Measurements from ENCODE around the gene AHNAK.

The AHNAK gene

DNA sequence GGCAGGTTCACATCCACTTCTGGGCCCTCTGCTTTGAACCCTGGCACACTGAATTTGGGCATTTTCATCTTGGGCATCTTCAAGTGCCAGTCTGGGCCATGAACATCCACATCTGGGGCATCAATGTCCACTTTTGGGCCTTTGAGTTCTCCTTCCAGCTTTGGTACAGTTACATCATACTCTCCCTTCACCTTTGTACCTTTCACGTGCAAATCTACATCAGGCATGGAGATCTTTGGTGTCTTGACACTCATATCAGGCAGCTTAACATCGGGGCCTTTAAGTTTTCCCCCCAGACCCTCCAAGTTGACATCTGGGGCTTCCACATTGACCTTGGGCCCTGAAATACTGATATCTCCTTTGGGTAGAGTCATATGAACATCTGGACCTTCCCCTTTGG lies 14.5 kb downstream of the AHNAK start:
- peaks cover 53 to 88% of the 10 kb centered on the region in 2 donors for H3K36me3 ChIP-seq (ENCODE audit: control insufficient read depth in 1 of 2, insufficient read depth in 2 of 2, low read length in 2 of 2)
- no peaks in the 10 kb centered on the region for H3K27me3 ChIP-seq (ENCODE audit: control insufficient read depth in 1 of 2, insufficient read depth in 2 of 2, low read length in 2 of 2)
- no peak overlapping the region for H3K9ac ChIP-seq (ENCODE audit: low read depth in 1 of 2, low read length in 2 of 2)
- H3K9me3 ChIP-seq (ENCODE audit: control insufficient read depth in 1 of 2, low read length in 2 of 2): no peaks in the 10 kb centered on the region
- H3K4me1 ChIP-seq (ENCODE audit: control insufficient read depth in 1 of 2, insufficient read depth in 2 of 2, low read length in 2 of 2): peaks cover 4 to 8% of the 10 kb centered on the region in 2 donors
- no peak overlapping the region for H3K4me3 ChIP-seq (ENCODE audit: low read depth in 1 of 2, low read length in 2 of 2)
- no peak overlapping the region for H3K27ac ChIP-seq (ENCODE audit: low read depth, low read length)

- Histone ChIP-seq H3K27ac (ENCODE audit: low read depth, low read length) (no peak overlapping the region), H3K36me3 (ENCODE audit: control insufficient read depth in 1 of 2, insufficient read depth in 2 of 2, low read length in 2 of 2) (peaks cover 22 to 62% of the 10 kb centered on the region in 2 donors), H3K27me3 (ENCODE audit: control insufficient read depth in 1 of 2, insufficient read depth in 2 of 2, low read length in 2 of 2) (no peaks in the 10 kb centered on the region), H3K4me3 (ENCODE audit: low read depth in 1 of 2, low read length in 2 of 2) (no peak overlapping the region), H3K4me1 (ENCODE audit: control insufficient read depth in 1 of 2, insufficient read depth in 2 of 2, low read length in 2 of 2) (no peaks in the 10 kb centered on the region), H3K9ac (ENCODE audit: low read depth in 1 of 2, low read length in 2 of 2) (no peak overlapping the region), H3K9me3 (ENCODE audit: control insufficient read depth in 1 of 2, low read length in 2 of 2) (no peaks in the 10 kb centered on the region)
Measured at GRCh38 chr11:62516736-62517371, 29.8 kb downstream of the AHNAK start.

DNA sequence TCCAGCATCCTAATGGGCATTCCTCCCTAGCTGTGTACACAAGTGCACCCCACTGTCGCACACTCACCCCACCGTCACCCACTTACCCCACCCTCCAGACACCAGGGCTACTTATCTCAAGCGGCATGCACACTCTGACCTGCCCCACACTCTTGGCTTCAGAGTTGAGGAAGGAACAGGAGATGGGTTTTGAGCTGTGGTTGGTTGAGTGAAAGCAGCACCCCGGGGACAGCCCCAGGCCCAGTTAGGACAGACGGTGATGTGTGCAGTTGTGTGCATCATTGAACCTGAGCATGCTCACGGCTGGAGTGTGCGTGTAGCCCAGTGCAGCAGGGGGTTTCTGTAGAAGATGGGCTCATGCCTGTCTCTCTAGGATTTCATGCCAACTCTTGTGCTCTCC lies 32.5 kb downstream of the AHNAK start:
- H3K4me1 ChIP-seq (ENCODE audit: control insufficient read depth in 1 of 2, insufficient read depth in 2 of 2, low read length in 2 of 2): no peaks in the 10 kb centered on the region
- H3K9me3 ChIP-seq (ENCODE audit: control insufficient read depth in 1 of 2, low read length in 2 of 2): no peaks in the 10 kb centered on the region
- no peak overlapping the region for H3K9ac ChIP-seq (ENCODE audit: low read depth in 1 of 2, low read length in 2 of 2)
- no peaks in the 10 kb centered on the region for H3K27me3 ChIP-seq (ENCODE audit: control insufficient read depth in 1 of 2, insufficient read depth in 2 of 2, low read length in 2 of 2)
- no peak overlapping the region for H3K27ac ChIP-seq (ENCODE audit: low read depth, low read length)
- H3K4me3 ChIP-seq (ENCODE audit: low read depth in 1 of 2, low read length in 2 of 2): no peak overlapping the region
- peaks cover 8 to 38% of the 10 kb centered on the region in 2 donors for H3K36me3 ChIP-seq (ENCODE audit: control insufficient read depth in 1 of 2, insufficient read depth in 2 of 2, low read length in 2 of 2)

DNA sequence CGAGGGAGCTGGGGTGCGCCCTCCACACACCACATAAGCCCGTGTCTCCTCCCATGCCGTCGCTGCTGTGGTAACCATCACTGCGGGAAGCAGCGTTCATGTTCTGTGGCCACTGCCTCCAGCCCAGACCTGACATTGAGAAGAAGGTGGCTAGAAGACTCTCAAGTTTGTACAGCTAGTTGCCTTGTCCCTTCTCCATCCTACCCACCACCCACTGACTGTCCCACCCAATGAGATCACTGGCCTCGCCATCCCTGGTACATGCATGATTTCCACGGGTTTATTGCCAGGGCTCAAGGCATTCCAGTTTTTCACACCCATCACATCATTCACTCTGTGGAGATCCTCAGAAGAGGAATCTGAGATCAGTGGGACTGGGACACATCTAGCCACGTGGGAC lies 33.0 kb downstream of the AHNAK start:
- H3K9ac ChIP-seq (ENCODE audit: low read depth in 1 of 2, low read length in 2 of 2): no peak overlapping the region
- no peak overlapping the region for H3K27ac ChIP-seq (ENCODE audit: low read depth, low read length)
- H3K27me3 ChIP-seq (ENCODE audit: control insufficient read depth in 1 of 2, insufficient read depth in 2 of 2, low read length in 2 of 2): no peaks in the 10 kb centered on the region
- H3K9me3 ChIP-seq (ENCODE audit: control insufficient read depth in 1 of 2, low read length in 2 of 2): no peaks in the 10 kb centered on the region
- H3K4me3 ChIP-seq (ENCODE audit: low read depth in 1 of 2, low read length in 2 of 2): no peak overlapping the region
- peaks cover 4 to 5% of the 10 kb centered on the region in 2 donors for H3K4me1 ChIP-seq (ENCODE audit: control insufficient read depth in 1 of 2, insufficient read depth in 2 of 2, low read length in 2 of 2)
- H3K36me3 ChIP-seq (ENCODE audit: control insufficient read depth in 1 of 2, insufficient read depth in 2 of 2, low read length in 2 of 2): peaks cover 8 to 33% of the 10 kb centered on the region in 2 donors

GRCh38 chr11:62512961-62513360 lies 33.6 kb downstream of the AHNAK start:
- H3K4me3 ChIP-seq (ENCODE audit: low read depth in 1 of 2, low read length in 2 of 2): no peak overlapping the region
- H3K4me1 ChIP-seq (ENCODE audit: control insufficient read depth in 1 of 2, insufficient read depth in 2 of 2, low read length in 2 of 2): peaks cover 11% of the 10 kb centered on the region in 2 donors

DNA sequence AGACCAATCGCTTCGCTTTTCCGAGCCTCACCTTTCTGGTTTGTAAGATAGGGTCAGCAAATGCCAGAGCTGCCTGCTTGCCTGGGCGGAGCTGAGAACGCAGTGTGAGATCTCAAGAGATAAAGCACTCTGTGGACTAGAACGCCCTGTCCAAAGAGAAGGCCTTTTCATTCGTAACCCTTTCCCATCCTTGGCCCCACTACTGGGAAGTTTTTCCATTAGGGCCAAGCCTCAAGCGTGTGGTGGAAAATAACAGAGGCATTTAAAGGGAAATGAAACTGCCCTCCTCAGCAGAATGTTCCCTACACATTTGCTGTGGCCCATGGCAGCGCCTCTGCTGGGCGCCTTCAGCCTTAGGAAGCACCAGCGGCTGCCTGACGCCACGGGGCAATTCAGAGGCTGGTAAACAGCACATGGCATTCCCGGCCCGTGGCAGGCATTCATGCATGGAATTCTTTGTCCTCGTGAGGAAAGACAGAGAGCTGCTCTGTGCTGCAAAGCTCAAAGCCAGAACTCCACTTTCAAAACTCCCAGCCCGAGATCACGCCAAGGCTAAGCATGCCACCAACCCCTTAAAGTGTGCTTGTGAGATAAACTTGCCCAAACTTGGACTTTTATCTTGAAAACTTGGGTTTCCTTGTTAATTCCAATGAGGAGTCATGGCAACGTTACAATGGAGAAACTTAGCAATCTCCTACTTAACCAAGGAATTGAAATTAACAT lies 38.1 kb downstream of the AHNAK start:
- Histone ChIP-seq H3K9ac (ENCODE audit: low read depth in 1 of 2, low read length in 2 of 2) (peak overlapping the region; percentile 20 to 38), H3K4me3 (ENCODE audit: low read depth in 1 of 2, low read length in 2 of 2) (peak overlapping the region; percentile 33 to 55), H3K27me3 (ENCODE audit: control insufficient read depth in 1 of 2, insufficient read depth in 2 of 2, low read length in 2 of 2) (no peaks in the 10 kb centered on the region), H3K36me3 (ENCODE audit: control insufficient read depth in 1 of 2, insufficient read depth in 2 of 2, low read length in 2 of 2) (no peaks in the 10 kb centered on the region), H3K4me1 (ENCODE audit: control insufficient read depth in 1 of 2, insufficient read depth in 2 of 2, low read length in 2 of 2) (peaks cover 32 to 39% of the 10 kb centered on the region in 2 donors), H3K9me3 (ENCODE audit: control insufficient read depth in 1 of 2, low read length in 2 of 2) (no peaks in the 10 kb centered on the region), H3K27ac (ENCODE audit: low read depth, low read length) (peak overlapping the region; percentile 10)

More at GRCh38 chr11:62512961-62513360, 33.6 kb downstream of the AHNAK start:
- Histone ChIP-seq H3K9ac (ENCODE audit: low read depth in 1 of 2, low read length in 2 of 2) (no peak overlapping the region), H3K9me3 (ENCODE audit: control insufficient read depth in 1 of 2, low read length in 2 of 2) (no peaks in the 10 kb centered on the region), H3K36me3 (ENCODE audit: control insufficient read depth in 1 of 2, insufficient read depth in 2 of 2, low read length in 2 of 2) (peaks cover 8 to 26% of the 10 kb centered on the region in 2 donors), H3K27me3 (ENCODE audit: control insufficient read depth in 1 of 2, insufficient read depth in 2 of 2, low read length in 2 of 2) (no peaks in the 10 kb centered on the region), H3K27ac (ENCODE audit: low read depth, low read length) (no peak overlapping the region)

GRCh38 chr11:62507125-62507422 lies 39.5 kb downstream of the AHNAK start:
- Histone ChIP-seq H3K9ac (ENCODE audit: low read depth in 1 of 2, low read length in 2 of 2) (no peak overlapping the region), H3K4me1 (ENCODE audit: control insufficient read depth in 1 of 2, insufficient read depth in 2 of 2, low read length in 2 of 2) (peaks cover 44 to 48% of the 10 kb centered on the region in 2 donors), H3K9me3 (ENCODE audit: control insufficient read depth in 1 of 2, low read length in 2 of 2) (no peaks in the 10 kb centered on the region), H3K27me3 (ENCODE audit: control insufficient read depth in 1 of 2, insufficient read depth in 2 of 2, low read length in 2 of 2) (no peaks in the 10 kb centered on the region), H3K36me3 (ENCODE audit: control insufficient read depth in 1 of 2, insufficient read depth in 2 of 2, low read length in 2 of 2) (no peaks in the 10 kb centered on the region), H3K4me3 (ENCODE audit: low read depth in 1 of 2, low read length in 2 of 2) (no peak overlapping the region), H3K27ac (ENCODE audit: low read depth, low read length) (no peak overlapping the region)

DNA sequence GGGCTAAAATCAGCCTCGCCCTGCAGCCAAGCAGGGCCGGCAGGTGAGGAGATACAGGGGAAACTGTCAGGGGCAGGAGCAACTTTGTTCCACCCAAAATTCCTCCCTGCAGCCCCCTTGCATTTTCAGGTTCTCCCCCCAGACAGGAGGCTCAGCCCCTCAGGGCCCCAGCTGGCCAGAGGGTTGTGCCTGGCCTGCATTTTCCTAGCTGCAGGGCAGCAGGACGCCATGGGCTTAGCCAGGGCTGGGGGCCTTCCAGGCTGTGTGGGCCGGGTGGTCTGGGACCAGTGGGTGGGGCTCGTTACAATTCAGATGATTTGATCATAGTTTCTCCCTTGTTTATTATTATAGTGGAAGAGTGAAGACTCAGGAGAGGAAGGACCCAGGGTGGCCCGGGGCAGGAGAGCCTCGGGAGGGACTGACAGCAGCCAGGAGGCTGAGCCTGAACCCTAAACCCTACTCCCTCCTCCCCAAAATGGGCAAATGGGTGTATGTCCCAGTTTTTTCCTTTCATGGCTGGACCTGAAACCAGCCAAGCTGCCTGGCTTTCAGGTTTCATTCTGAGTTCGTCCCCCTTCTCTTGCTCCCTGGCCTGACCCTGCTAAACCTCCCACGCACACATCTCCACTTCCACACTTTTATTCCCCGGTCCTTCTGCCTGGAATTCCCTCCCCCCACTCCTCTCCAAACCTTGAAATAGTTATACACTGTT lies 40.0 kb downstream of the AHNAK start:
- H3K36me3 ChIP-seq (ENCODE audit: control insufficient read depth in 1 of 2, insufficient read depth in 2 of 2, low read length in 2 of 2): no peaks in the 10 kb centered on the region
- H3K4me1 ChIP-seq (ENCODE audit: control insufficient read depth in 1 of 2, insufficient read depth in 2 of 2, low read length in 2 of 2): peaks cover 47 to 53% of the 10 kb centered on the region in 2 donors
- H3K9me3 ChIP-seq (ENCODE audit: control insufficient read depth in 1 of 2, low read length in 2 of 2): no peaks in the 10 kb centered on the region
- no peak overlapping the region for H3K27ac ChIP-seq (ENCODE audit: low read depth, low read length)
- no peak overlapping the region for H3K9ac ChIP-seq (ENCODE audit: low read depth in 1 of 2, low read length in 2 of 2)
- no peak overlapping the region for H3K4me3 ChIP-seq (ENCODE audit: low read depth in 1 of 2, low read length in 2 of 2)
- H3K27me3 ChIP-seq (ENCODE audit: control insufficient read depth in 1 of 2, insufficient read depth in 2 of 2, low read length in 2 of 2): no peaks in the 10 kb centered on the region

GRCh38 chr11:62505440-62506091 lies 41.0 kb downstream of the AHNAK start:
- Histone ChIP-seq H3K9me3 (ENCODE audit: control insufficient read depth in 1 of 2, low read length in 2 of 2) (no peaks in the 10 kb centered on the region), H3K27ac (ENCODE audit: low read depth, low read length) (no peak overlapping the region), H3K36me3 (ENCODE audit: control insufficient read depth in 1 of 2, insufficient read depth in 2 of 2, low read length in 2 of 2) (no peaks in the 10 kb centered on the region), H3K27me3 (ENCODE audit: control insufficient read depth in 1 of 2, insufficient read depth in 2 of 2, low read length in 2 of 2) (no peaks in the 10 kb centered on the region), H3K9ac (ENCODE audit: low read depth in 1 of 2, low read length in 2 of 2) (no peak overlapping the region), H3K4me1 (ENCODE audit: control insufficient read depth in 1 of 2, insufficient read depth in 2 of 2, low read length in 2 of 2) (peaks cover 51 to 54% of the 10 kb centered on the region in 2 donors), H3K4me3 (ENCODE audit: low read depth in 1 of 2, low read length in 2 of 2) (peak overlapping the region; percentile 61 to 68)

DNA sequence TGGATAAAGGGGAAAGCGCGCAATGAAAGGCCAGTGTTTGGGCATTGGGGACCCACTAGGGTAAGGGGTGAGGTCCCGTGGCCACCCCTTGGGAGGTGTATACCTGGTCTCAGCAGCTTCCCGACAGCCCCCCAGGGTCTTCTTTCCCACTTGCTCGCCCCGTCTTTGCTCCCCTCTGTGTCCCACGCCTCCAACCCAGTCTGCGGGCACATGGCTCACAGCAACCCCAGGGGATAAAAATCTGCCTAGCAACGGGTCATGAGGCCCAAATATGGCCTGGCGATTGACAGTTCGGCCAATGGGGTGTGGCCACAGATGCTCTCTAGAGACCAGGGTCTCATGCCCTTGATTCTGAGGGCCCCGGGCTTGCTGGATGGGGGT lies 41.6 kb downstream of the AHNAK start:
- peak overlapping the region; percentile 61 to 68 for H3K4me3 ChIP-seq (ENCODE audit: low read depth in 1 of 2, low read length in 2 of 2)
- H3K9me3 ChIP-seq (ENCODE audit: control insufficient read depth in 1 of 2, low read length in 2 of 2): no peaks in the 10 kb centered on the region
- H3K27me3 ChIP-seq (ENCODE audit: control insufficient read depth in 1 of 2, insufficient read depth in 2 of 2, low read length in 2 of 2): no peaks in the 10 kb centered on the region
- H3K9ac ChIP-seq (ENCODE audit: low read depth in 1 of 2, low read length in 2 of 2): no peak overlapping the region
- peaks cover 56 to 59% of the 10 kb centered on the region in 2 donors for H3K4me1 ChIP-seq (ENCODE audit: control insufficient read depth in 1 of 2, insufficient read depth in 2 of 2, low read length in 2 of 2)
- H3K27ac ChIP-seq (ENCODE audit: low read depth, low read length): no peak overlapping the region
- no peaks in the 10 kb centered on the region for H3K36me3 ChIP-seq (ENCODE audit: control insufficient read depth in 1 of 2, insufficient read depth in 2 of 2, low read length in 2 of 2)
